ENCODE measurements around the gene PSMD8. TPM values are rescaled to one million over a fixed set of nuclear protein-coding genes. Genes with fewer than 3 reads are reported as not detected.

PSMD8 gene
- total and polyA plus RNA-seq, 9 donors, result 124 to 150 (median 141) TPM

GRCh38 chr19:38375748-38376147 lies 1.4 kb downstream of the PSMD8 start:
- peaks cover 4% of the 10 kb centered on the region for H3K27me3 ChIP-seq (ENCODE audit: control insufficient read depth, insufficient read depth, low read length)
- peak; percentile 36 for DNase-seq
- H3K4me3 ChIP-seq (ENCODE audit: low read length), result peak overlapping the region; percentile 98
- H3K4me1 ChIP-seq (ENCODE audit: control insufficient read depth, insufficient read depth, low read length), result peaks cover 20% of the 10 kb centered on the region
- WGBS (ENCODE audit: insufficient coverage), result 60% methylated on average over 4 of the region's 5 CpGs
- H3K27ac ChIP-seq (ENCODE audit: low read length), result peak overlapping the region; percentile 98
- no peaks in the 10 kb centered on the region for H3K9me3 ChIP-seq (replicated peaks; ENCODE audit: control insufficient read depth, low read depth, low read length)
- peaks cover 37% of the 10 kb centered on the region for H3K36me3 ChIP-seq (ENCODE audit: control insufficient read depth, insufficient read depth, low read length)

GRCh38 chr19:38376576-38376975 lies 2.2 kb downstream of the PSMD8 start:
- Histone ChIP-seq H3K4me1 (ENCODE audit: control insufficient read depth, insufficient read depth, low read length) (peaks cover 20% of the 10 kb centered on the region), H3K9me3 (replicated peaks; ENCODE audit: control insufficient read depth, low read depth, low read length) (no peaks in the 10 kb centered on the region), H3K4me3 (ENCODE audit: low read length) (no peak overlapping the region), H3K27me3 (ENCODE audit: control insufficient read depth, insufficient read depth, low read length) (no peaks in the 10 kb centered on the region), H3K36me3 (ENCODE audit: control insufficient read depth, insufficient read depth, low read length) (peaks cover 45% of the 10 kb centered on the region), H3K27ac (ENCODE audit: low read length) (no peak overlapping the region)
- no peak for DNase-seq
- 66% methylated on average over 3 of the region's 3 CpGs for WGBS (ENCODE audit: insufficient coverage)

- Histone ChIP-seq H3K27ac (ENCODE audit: low read length) (no peak overlapping the region), H3K36me3 (ENCODE audit: control insufficient read depth, insufficient read depth, low read length) (peaks cover 50% of the 10 kb centered on the region), H3K9me3 (replicated peaks; ENCODE audit: control insufficient read depth, low read depth, low read length) (no peaks in the 10 kb centered on the region), H3K27me3 (ENCODE audit: control insufficient read depth, insufficient read depth, low read length) (no peaks in the 10 kb centered on the region), H3K4me3 (ENCODE audit: low read length) (no peak overlapping the region), H3K4me1 (ENCODE audit: control insufficient read depth, insufficient read depth, low read length) (peaks cover 20% of the 10 kb centered on the region)
- DNase-seq, result no peak
- WGBS (ENCODE audit: insufficient coverage), result no CpG with 5 or more reads among the region's 4 CpGs
Measured at GRCh38 chr19:38377052-38377451, 2.7 kb downstream of the PSMD8 start.

DNA sequence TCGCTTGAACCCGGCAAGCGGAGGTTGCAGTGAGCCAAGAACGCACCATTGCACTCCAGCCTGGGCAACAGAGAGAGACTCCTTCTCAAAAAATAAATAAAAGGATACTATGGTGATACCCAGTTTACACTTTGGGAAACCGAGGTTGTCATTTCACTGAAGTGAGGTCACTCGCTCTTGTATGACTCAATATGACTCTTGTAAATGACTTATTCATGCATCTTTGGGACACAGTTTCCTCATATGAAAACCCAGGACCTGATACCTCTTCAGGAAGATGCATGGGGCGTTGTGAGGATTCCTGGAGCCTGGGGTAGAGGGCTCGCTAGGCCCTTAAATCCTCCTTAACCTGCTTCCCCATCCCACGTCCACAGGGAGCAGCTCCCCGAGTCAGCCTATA lies 4.5 kb downstream of the PSMD8 start:
- Histone ChIP-seq H3K4me3 (ENCODE audit: low read length) (no peak overlapping the region), H3K4me1 (ENCODE audit: control insufficient read depth, insufficient read depth, low read length) (peaks cover 20% of the 10 kb centered on the region), H3K27me3 (ENCODE audit: control insufficient read depth, insufficient read depth, low read length) (peaks cover 11% of the 10 kb centered on the region), H3K9me3 (replicated peaks; ENCODE audit: control insufficient read depth, low read depth, low read length) (no peaks in the 10 kb centered on the region), H3K27ac (ENCODE audit: low read length) (no peak overlapping the region), H3K36me3 (ENCODE audit: control insufficient read depth, insufficient read depth, low read length) (peaks cover 66% of the 10 kb centered on the region)
- WGBS (ENCODE audit: insufficient coverage), result 99% methylated on average over 10 of the region's 10 CpGs
- no peak for DNase-seq

DNA sequence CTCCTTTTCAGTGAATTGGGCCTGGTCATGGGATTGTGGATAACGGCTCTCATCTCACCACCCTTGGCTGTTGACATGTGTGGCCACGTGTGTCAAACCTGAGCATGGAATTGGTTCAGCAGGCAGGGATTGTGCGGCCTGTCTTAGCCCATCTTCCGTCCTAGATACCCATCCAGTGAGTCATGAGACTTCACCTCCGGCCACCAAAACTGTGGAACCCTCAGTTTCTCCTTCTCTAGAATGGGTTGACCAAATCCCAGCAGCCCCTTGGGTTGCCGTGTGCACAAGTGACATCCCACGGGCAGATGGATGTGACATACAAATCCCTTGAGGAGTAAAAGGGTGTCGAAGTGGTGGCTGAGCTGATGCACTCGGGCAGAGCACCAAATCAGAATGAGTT lies 6.8 kb downstream of the PSMD8 start:
- no peak overlapping the region for H3K4me3 ChIP-seq (ENCODE audit: low read length)
- H3K27ac ChIP-seq (ENCODE audit: low read length), result no peak overlapping the region
- no peaks in the 10 kb centered on the region for H3K9me3 ChIP-seq (replicated peaks; ENCODE audit: control insufficient read depth, low read depth, low read length)
- H3K4me1 ChIP-seq (ENCODE audit: control insufficient read depth, insufficient read depth, low read length), result peaks cover 13% of the 10 kb centered on the region
- DNase-seq, result no peak
- WGBS (ENCODE audit: insufficient coverage), result 87% methylated on average over 7 of the region's 9 CpGs
- H3K27me3 ChIP-seq (ENCODE audit: control insufficient read depth, insufficient read depth, low read length), result peaks cover 34% of the 10 kb centered on the region
- H3K36me3 ChIP-seq (ENCODE audit: control insufficient read depth, insufficient read depth, low read length), result peaks cover 75% of the 10 kb centered on the region

- WGBS (ENCODE audit: insufficient coverage), result 83% methylated on average over 2 of the region's 10 CpGs
- H3K4me1 ChIP-seq (ENCODE audit: control insufficient read depth, insufficient read depth, low read length), result peaks cover 23% of the 10 kb centered on the region
Measured at GRCh38 chr19:38383184-38383583, 8.8 kb downstream of the PSMD8 start.

GRCh38 chr19:38383743-38384142 lies 9.4 kb downstream of the PSMD8 start:
- Histone ChIP-seq H3K36me3 (ENCODE audit: control insufficient read depth, insufficient read depth, low read length) (peaks cover 62% of the 10 kb centered on the region), H3K27me3 (ENCODE audit: control insufficient read depth, insufficient read depth, low read length) (peaks cover 58% of the 10 kb centered on the region), H3K4me1 (ENCODE audit: control insufficient read depth, insufficient read depth, low read length) (peaks cover 27% of the 10 kb centered on the region), H3K4me3 (ENCODE audit: low read length) (no peak overlapping the region), H3K27ac (ENCODE audit: low read length) (no peak overlapping the region), H3K9me3 (replicated peaks; ENCODE audit: control insufficient read depth, low read depth, low read length) (no peaks in the 10 kb centered on the region)
- WGBS (ENCODE audit: insufficient coverage), result no CpG with 5 or more reads among the region's 2 CpGs
- DNase-seq, result no peak

More at GRCh38 chr19:38383184-38383583, 8.8 kb downstream of the PSMD8 start:
- Histone ChIP-seq H3K36me3 (ENCODE audit: control insufficient read depth, insufficient read depth, low read length) (peaks cover 63% of the 10 kb centered on the region), H3K27me3 (ENCODE audit: control insufficient read depth, insufficient read depth, low read length) (peaks cover 54% of the 10 kb centered on the region), H3K27ac (ENCODE audit: low read length) (no peak overlapping the region), H3K9me3 (replicated peaks; ENCODE audit: control insufficient read depth, low read depth, low read length) (no peaks in the 10 kb centered on the region), H3K4me3 (ENCODE audit: low read length) (no peak overlapping the region)
- DNase-seq, result no peak

- WGBS (ENCODE audit: insufficient coverage), result 78% methylated on average over 8 of the region's 10 CpGs
- H3K27me3 ChIP-seq (ENCODE audit: control insufficient read depth, insufficient read depth, low read length), result peaks cover 65% of the 10 kb centered on the region
- no peaks in the 10 kb centered on the region for H3K9me3 ChIP-seq (replicated peaks; ENCODE audit: control insufficient read depth, low read depth, low read length)
- DNase-seq, result no peak
- peaks cover 55% of the 10 kb centered on the region for H3K36me3 ChIP-seq (ENCODE audit: control insufficient read depth, insufficient read depth, low read length)
- peaks cover 32% of the 10 kb centered on the region for H3K4me1 ChIP-seq (ENCODE audit: control insufficient read depth, insufficient read depth, low read length)
- no peak overlapping the region for H3K4me3 ChIP-seq (ENCODE audit: low read length)
- H3K27ac ChIP-seq (ENCODE audit: low read length), result no peak overlapping the region
Measured at GRCh38 chr19:38384209-38385027, 10.0 kb downstream of the PSMD8 start.

DNA sequence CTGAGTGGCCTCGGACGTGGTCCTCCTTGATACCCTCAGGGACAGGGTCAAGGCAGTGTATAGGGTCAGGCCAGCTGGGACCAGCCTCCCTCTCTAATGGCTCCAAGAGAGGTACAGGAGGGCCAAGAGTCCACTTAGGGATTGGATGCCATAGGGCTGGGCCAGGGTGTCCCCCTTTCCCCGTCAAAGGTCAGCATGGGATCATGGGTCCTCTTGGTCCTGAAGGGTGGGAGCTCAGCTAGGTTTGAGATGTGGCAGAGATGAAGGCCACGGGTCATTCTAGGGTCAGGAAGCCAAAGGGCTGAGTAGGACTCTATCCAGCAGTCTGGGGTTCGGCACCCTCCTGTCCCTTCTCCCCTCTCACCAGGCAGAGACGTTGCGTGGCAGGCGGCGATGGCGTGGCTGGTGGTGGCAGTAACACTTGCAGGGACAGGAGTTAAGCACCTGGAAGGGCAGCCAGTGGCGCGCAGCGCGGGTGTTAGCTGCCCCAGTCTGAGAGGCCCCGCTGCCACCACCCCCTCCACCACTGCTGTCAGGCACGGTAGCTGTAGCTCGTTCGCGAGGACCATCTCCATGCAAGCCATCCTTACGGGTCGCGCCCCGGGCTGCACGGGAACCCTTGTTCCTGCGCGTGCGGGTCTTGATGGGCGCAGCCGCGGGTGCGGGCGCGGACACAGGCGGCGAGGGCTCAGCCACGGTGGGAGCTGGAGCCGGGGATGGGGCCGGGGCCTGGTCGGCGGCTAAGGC lies 10.9 kb downstream of the PSMD8 start:
- 57% methylated on average over 34 of the region's 40 CpGs for WGBS (ENCODE audit: insufficient coverage)
- DNase-seq, result no peak
- Histone ChIP-seq H3K4me1 (ENCODE audit: control insufficient read depth, insufficient read depth, low read length) (peaks cover 32% of the 10 kb centered on the region), H3K4me3 (ENCODE audit: low read length) (no peak overlapping the region), H3K27me3 (ENCODE audit: control insufficient read depth, insufficient read depth, low read length) (peaks cover 73% of the 10 kb centered on the region), H3K9me3 (replicated peaks; ENCODE audit: control insufficient read depth, low read depth, low read length) (no peaks in the 10 kb centered on the region), H3K27ac (ENCODE audit: low read length) (no peak overlapping the region), H3K36me3 (ENCODE audit: control insufficient read depth, insufficient read depth, low read length) (peaks cover 50% of the 10 kb centered on the region)

DNA sequence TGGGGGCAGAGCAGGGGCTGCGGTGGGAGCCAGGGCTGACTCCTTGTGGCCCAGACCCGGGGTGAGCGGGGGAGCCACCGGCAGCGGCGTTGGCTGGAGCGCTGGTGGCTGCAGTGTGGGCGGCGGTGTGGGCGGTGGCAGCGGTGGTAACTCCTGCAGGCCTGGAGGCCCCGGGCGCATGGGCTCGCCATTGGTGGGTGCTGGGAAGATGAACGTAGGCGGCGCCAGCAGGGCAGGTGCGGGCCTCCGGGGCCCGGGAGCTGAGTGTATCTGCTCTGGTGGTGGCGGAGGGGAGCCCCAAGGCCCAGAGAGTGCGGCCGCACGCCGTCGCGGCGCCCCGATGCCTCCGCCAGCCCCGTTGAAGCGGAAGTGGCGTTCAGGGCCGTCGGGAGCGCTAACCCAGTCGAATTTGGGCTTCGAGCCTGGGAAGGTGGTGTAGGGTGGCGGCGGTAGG lies 11.5 kb downstream of the PSMD8 start:
- Histone ChIP-seq H3K36me3 (ENCODE audit: control insufficient read depth, insufficient read depth, low read length) (peaks cover 43% of the 10 kb centered on the region), H3K4me3 (ENCODE audit: low read length) (no peak overlapping the region), H3K27me3 (ENCODE audit: control insufficient read depth, insufficient read depth, low read length) (peaks cover 79% of the 10 kb centered on the region), H3K9me3 (replicated peaks; ENCODE audit: control insufficient read depth, low read depth, low read length) (no peaks in the 10 kb centered on the region), H3K4me1 (ENCODE audit: control insufficient read depth, insufficient read depth, low read length) (peaks cover 32% of the 10 kb centered on the region), H3K27ac (ENCODE audit: low read length) (no peak overlapping the region)
- no peak for DNase-seq
- WGBS (ENCODE audit: insufficient coverage), result 22% methylated on average over 35 of the region's 40 CpGs

Data from muscle of leg (tissue), 11 donors.